Activated effector memory CD4-positive, alpha-beta T cell treated with anti-CD3 and anti-CD28 coated beads, Interleukin-2, amount 50 U/mL, for 16 hours (primary cell): ENCODE measurements around the gene TMCO1.
A peak's percentile ranks its signal among the peaks of the same experiment; 100 is the strongest.
"Not testable (repeated sequence)": the region's sequence is repeated elsewhere in the genome, so short reads cannot be mapped to it uniquely, and the experiment has no call there.

Source experiments
- DNase-seq: peaks from one replicate; pipeline ENCODE4 v3.0.0-alpha.2; 2020

The TMCO1 gene

GRCh38 chr1:165744913-165745312, 23.8 kb downstream of the TMCO1 start:
- not testable (repeated sequence) for DNase-seq

DNA sequence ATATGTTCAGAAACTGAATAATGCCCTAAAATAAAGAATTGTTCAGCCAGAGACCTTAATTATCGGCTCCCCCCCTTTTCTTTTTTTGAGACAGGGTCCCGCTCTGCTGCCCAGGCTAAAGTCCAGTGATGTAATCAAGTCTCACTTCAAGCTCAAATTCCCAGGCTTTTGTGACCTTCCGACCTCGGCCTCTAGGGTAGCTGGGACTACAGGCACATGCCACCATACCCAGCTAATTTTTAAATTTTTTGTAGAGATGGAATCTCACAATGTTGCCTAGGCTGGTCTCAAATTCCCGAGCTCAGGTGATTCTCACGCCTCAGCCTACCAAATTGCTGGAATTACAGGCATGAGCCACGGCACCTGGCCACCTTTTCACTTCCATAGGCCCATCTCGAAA, 26.5 kb downstream of the TMCO1 start:
- DNase-seq: no peak

- no peak for DNase-seq
Measured at GRCh38 chr1:165738794-165739193, 29.9 kb downstream of the TMCO1 start.

DNA sequence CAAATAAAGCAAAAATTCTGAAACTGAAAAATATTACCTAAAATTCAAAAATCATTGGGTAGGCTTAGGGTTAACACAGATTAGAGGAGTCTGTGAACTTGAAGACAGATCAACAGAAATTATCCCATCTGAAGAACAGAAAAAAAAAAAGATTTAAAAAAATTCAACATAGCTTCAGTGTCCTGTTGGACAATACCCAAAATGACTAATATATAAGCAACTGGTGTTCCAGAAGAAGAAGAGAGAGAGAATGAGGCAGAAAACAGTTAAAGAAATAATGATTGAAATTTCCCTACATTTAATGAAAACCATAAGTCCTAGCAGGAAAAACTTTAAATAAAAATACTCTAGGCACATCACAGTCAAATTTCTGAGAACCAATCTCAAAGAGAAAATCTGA, 31.5 kb downstream of the TMCO1 start:
- DNase-seq: no peak

GRCh38 chr1:165734906-165735305, 33.8 kb downstream of the TMCO1 start:
- DNase-seq: no peak

DNA sequence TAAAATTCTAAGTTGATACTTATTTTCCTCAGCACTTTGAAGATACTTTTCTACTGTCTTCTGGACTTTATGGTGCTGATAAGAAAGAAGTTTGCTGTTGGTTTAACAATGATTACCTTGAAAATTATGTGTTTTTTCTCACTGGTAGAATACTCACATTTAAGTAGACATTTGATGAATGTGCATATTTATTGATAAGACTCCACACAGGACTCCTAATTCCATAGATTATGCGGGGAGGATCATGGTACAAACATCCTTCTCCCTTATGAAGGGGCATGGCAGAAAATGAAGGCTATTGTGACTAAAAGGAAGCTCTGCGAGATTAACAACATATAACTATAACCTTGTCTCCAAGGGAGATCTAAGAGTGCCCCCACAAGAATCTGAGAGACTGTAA, 41.8 kb downstream of the TMCO1 start:
- DNase-seq: no peak

DNA sequence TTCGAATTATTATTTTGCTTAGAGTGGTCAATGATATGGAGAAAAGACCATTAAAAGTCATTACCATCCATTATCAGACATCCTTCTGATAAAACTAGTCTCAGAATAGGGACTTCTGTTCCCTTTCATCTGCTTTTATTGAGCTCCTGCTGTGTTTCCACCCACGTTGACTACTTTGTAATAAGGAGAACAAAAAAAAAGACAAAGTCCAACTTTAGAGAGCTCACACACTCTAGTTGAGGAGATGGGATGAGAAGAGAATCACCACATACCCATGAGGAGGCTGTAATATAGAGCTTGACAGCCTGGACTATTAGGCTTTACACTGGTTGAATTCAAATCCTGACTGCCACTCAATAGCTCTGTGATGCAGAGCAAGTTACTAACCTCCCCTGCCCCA, 42.5 kb downstream of the TMCO1 start:
- no peak for DNase-seq

GRCh38 chr1:165717918-165718515, 50.7 kb downstream of the TMCO1 start:
- no peak for DNase-seq

DNA sequence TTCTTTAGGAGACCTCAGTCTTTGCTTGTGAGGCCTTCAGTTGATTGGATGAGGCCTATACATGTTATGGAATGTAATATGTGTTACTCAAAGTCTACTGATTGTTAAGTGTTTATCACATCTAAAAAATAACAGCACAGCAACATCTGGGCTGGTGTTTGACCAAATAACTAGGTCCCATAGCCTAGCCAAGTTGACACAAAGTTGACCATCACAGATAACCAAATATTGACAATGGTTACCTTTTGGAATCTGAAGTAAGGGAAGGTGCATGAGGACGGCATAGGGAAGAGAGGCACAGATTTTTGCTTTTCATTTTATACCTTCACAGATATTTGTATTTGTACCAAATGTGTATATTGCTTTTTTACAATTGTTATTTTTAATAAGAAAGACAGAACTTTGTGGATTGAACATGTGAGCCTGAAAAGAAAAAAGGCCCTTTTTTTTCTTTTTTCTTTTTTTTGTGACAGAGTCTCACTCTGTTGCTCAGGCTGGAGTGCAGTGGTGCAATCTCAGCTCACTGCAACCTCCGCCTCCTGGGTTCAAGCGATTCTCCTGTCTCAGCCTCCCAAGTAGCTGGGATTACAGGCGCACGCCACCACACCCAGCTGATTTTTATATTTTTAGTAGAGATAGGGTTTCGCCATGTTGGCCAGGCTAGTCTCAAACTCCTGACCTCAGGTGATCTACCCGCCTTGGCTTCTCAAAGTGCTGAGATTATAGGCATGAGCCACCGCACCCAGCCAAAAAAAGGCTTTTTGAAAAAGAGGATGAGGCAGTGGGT, 52.2 kb downstream of the TMCO1 start:
- DNase-seq: not testable (repeated sequence)

- no peak for DNase-seq
Measured at GRCh38 chr1:165712764-165713163, 55.9 kb downstream of the TMCO1 start.

- no peak for DNase-seq
Measured at GRCh38 chr1:165707984-165708706, 60.5 kb downstream of the TMCO1 start.

DNA sequence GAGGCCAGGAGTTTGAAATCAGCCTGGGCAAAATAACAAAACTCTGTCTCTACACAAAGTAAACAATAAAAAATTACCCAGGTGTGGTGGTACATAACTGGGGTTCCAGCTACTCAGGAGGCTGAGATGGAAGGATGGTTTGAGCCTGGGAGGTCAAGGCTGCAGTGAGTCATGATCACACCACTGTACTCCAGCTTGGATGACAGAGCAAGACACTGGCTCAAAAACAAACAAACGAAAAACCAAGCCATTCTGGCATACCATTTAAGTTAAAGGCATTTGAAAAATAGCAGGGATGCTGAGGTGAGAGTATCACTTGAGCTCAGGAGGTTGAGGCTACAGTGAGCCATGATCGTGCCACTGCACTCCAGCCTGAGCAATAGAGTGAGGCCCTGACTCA, 65.0 kb downstream of the TMCO1 start:
- no peak for DNase-seq

DNA sequence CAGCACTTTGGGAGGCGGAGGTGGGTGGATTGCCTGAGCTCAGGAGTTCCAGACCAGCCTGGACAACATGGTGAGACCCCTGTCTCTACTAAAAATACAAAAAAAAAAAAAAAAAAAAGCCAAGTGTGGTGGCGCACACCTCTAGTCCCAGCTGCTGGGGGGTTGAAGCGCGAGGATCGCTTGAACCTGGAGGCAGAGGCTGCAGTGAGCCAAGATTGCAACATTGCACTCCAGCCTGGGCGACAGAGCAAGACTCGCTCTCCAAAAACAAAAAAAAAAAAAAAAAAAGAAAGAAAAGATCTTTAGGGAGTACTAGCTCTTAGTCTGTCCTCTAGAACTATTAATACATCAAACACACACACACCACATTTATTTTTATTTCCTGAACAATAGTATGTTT, 66.7 kb downstream of the TMCO1 start:
- DNase-seq: not testable (repeated sequence)

GRCh38 chr1:165699577-165699976, 69.1 kb downstream of the TMCO1 start:
- no peak for DNase-seq

- DNase-seq: no peak
Measured at GRCh38 chr1:165698761-165699052, 70.0 kb downstream of the TMCO1 start.

GRCh38 chr1:165697881-165698760, 70.5 kb downstream of the TMCO1 start, which contains the start of gene ALDH9A1:
TSS of gene ALDH9A1 (minus strand) at chr1:165698562. CDS start at chr1:165698558, 4 bp downstream.
- peak; percentile 95 for DNase-seq

- no peak for DNase-seq
Measured at GRCh38 chr1:165697491-165697880, 71.2 kb downstream of the TMCO1 start.

DNA sequence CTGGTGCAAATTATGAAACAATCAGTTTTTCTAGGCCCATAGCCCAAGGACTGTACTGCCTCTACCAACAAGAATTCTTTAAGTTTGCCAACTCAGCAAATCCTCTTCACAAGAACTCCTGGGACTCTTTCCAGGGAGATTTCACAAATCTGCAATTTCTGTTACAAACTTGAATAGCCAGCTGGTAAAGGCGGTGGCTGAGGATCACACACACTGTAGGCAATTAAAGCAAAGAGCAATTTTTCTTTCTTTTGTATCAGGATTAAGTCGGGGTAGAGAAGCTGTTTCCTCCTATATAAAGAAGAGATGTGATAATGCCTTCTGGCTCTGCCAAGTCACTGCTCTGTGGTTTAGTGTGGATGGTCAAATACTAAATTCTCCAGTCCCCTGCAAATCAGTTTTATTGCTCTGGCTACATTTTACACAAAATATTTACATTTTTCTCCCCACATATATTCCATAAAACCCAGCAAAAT, 72.0 kb downstream of the TMCO1 start:
- DNase-seq: no peak

DNA sequence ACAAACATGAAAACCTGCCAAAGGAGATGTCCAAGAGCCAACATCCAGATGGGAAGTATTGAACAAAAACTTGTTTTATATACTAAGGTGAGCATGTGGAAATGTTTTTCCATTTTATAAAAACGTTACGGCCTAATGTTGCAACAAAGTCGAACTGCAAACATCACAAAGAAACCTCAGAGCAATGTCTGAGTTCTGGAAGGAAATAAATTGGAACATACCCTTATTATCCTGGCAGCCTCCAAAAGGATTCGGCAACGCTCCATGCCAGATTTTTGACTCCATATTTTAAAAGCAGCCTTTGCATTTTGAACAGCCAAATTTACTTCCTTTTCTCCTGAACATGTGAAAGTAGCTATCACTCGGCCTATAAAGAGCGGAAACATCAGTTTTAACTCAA, 73.6 kb downstream of the TMCO1 start:
- DNase-seq: no peak

- no peak for DNase-seq
Measured at GRCh38 chr1:165688046-165688445, 80.6 kb downstream of the TMCO1 start.

DNA sequence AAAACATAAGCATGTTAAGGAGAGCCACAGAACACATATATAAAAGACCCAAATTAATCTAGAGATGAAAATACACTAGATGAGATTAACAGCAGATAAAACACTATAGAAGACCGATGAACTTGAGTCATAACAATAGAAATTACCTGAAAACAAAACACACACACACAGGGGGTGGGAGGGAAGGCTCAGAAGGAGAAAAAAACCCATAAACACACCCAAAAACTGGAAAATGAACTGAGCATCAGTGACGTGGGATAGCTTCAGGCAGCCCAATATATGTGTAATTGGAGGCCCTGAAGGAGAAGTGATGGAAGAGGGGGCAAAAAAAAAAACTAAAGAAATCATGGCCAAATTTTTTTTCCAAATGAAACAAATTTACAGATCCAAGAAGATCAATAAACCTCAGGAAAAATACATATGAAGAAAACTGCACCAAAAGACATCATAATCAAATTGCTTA, 81.7 kb downstream of the TMCO1 start:
- no peak for DNase-seq

DNA sequence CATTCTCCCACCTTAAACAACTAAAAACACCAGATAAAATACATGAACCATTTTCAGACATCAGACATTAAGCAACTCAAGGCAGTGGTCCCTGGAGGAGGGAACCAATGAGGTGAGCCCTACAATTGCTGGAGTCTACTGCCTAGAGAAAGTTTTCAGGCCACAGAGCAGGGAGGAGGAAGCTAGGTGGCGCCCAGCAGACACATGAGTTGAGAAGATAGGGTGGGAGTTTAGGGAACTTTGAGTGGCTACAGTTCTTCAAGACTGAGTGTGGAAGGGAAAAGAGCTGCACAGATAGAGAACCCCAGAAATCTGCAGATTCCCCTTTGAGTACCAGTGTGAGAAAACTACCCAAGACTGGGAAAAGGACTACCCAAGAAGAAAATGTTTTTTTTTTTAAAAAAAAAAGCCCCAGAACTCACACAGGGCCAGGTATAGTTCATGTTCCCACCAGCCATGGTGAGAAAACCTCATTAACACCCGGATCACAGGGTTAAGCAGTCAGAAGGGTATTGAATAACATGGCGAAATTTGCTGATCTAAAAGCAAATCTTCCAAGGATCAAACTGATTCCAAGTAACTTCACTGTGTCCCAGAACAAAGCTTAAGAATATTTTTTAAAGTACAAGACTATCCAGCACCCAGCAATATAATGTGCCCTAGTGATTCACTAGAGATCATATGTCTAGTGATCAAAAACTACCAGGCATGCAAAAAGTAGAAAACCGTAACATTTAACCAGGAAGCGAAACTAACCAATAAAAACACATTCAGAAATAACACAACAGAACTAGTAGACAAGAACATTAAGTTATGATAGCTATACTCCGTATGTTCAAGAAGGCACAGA, 82.3 kb downstream of the TMCO1 start:
- no peak for DNase-seq
